H1 (cell line): ENCODE measurements around the gene COL25A1. TPM values are rescaled to one million over a fixed set of nuclear protein-coding genes. Genes with fewer than 3 reads are reported as not detected.

Experiments
- CTCF ChIA-PET: fragments of 300-600 bp; sonication (Branson Sonifier 250); formaldehyde crosslinking; loops from one replicate; lab custom pipeline; 2021; ENCODE audit not compliant: partially characterized antibody; lab: Charles Lee
- POLR2A ChIA-PET: fragments of 300-600 bp; sonication (Branson Sonifier 250); formaldehyde crosslinking; loops from one replicate; lab custom pipeline; 2021; ENCODE audit warnings: inconsistent platforms; ENCODE audit not compliant: partially characterized antibody; lab: Charles Lee
- DNase-seq, 2 experiments: peaks; one replicate each; pipeline versions ENCODE4 v3.0.0 to v3.0.0-alpha.2; 2010 to 2022; ENCODE audit warnings: low spot score in 2 of 2, low read depth in 1 of 2, mixed read lengths in 1 of 2
- FAIRE-seq: peaks from 2 replicates; lab custom pipeline; 2011; peaks lifted over from hg19 to GRCh38; lab: Jason Lieb, UNC
- H2AFZ ChIP-seq: 2 replicates; pipeline ENCODE4 v1.8.1; 2012; ENCODE audit warnings: low read length, inconsistent platforms
- H2AK5ac ChIP-seq: 2 replicates; pipeline ENCODE4 v1.6.1; 2013; ENCODE audit warnings: low read depth, low read length
- H2BK120ac ChIP-seq: replicated peaks from 2 replicates; pipeline ENCODE3; 2013; ENCODE audit warnings: low read depth, low read length, inconsistent platforms
- H2BK12ac ChIP-seq: 2 replicates; pipeline ENCODE4 v1.6.1; 2013; ENCODE audit warnings: low read depth, low read length
- H2BK15ac ChIP-seq: 2 replicates; pipeline ENCODE4 v1.6.1; 2013; ENCODE audit warnings: low read length
- H2BK20ac ChIP-seq: 2 replicates; pipeline ENCODE4 v1.6.1; 2013; ENCODE audit warnings: low read length
- H2BK5ac ChIP-seq: 2 replicates; pipeline ENCODE4 v1.6.1; 2013; ENCODE audit warnings: low read depth, low read length
- H3K14ac ChIP-seq: 2 replicates; pipeline ENCODE4 v1.6.1; 2013; ENCODE audit warnings: inconsistent platforms; ENCODE audit not compliant: insufficient read length
- H3K18ac ChIP-seq: 2 replicates; pipeline ENCODE4 v1.6.1; 2013; ENCODE audit warnings: low read length; ENCODE audit errors: extremely low read depth
- H3K23ac ChIP-seq: 2 replicates; pipeline ENCODE4 v1.6.1; 2013; ENCODE audit warnings: inconsistent platforms; ENCODE audit not compliant: insufficient read length
- H3K23me2 ChIP-seq: 2 replicates; pipeline ENCODE4 v1.6.1; 2013; ENCODE audit warnings: low read depth, low read length
- H3K27ac ChIP-seq: 2 replicates; pipeline ENCODE4 v1.6.1; 2011; ENCODE audit warnings: low read depth, low read length, inconsistent platforms
- H3K27me3 ChIP-seq, 4 experiments: replicated peaks in 1 of 4; 1 replicate in 1 of 4; 2 replicates in 3 of 4; pipeline versions ENCODE4 v1.6.1 to v1.8.1; 2011 to 2013; ENCODE audit warnings: low read length in 3 of 4, mild to moderate bottlenecking in 3 of 4, inconsistent platforms in 2 of 4, mixed read lengths in 2 of 4, moderate library complexity in 1 of 4; ENCODE audit not compliant: control insufficient read depth in 3 of 4, insufficient read depth in 3 of 4; ENCODE audit errors: extremely low read depth in 1 of 4
- H3K36me3 ChIP-seq, 4 experiments: 2 replicates each; pipeline versions ENCODE4 v1.6.1 to v1.8.1; 2011 to 2013; ENCODE audit warnings: mild to moderate bottlenecking in 4 of 4, low read length in 3 of 4, moderate library complexity in 2 of 4, control low read depth in 1 of 4, inconsistent platforms in 1 of 4; ENCODE audit not compliant: insufficient read depth in 4 of 4, control insufficient read depth in 2 of 4
- H3K4ac ChIP-seq: replicated peaks from 2 replicates; pipeline ENCODE3; 2013; ENCODE audit warnings: low read length, low read depth, mixed read lengths, inconsistent platforms; ENCODE audit not compliant: insufficient read length
- H3K4me1 ChIP-seq, 4 experiments: replicated peaks in 1 of 4; 1 replicate in 1 of 4; 2 replicates in 3 of 4; pipeline versions ENCODE4 v1.6.1 to v1.8.1; 2011 to 2013; ENCODE audit warnings: low read length in 3 of 4, inconsistent platforms in 2 of 4, mixed read lengths in 1 of 4; ENCODE audit not compliant: insufficient read depth in 4 of 4, control insufficient read depth in 3 of 4
- H3K4me2 ChIP-seq, 2 experiments: 2 replicates each; pipeline versions ENCODE4 v1.6.1 to v1.8.1; 2011 to 2013; ENCODE audit warnings: low read depth in 2 of 2, low read length in 2 of 2, control low read depth in 1 of 2, inconsistent platforms in 1 of 2, mild to moderate bottlenecking in 1 of 2; ENCODE audit not compliant: insufficient read depth in 1 of 2
- H3K4me3 ChIP-seq, 4 experiments: fragments of 200-600, 300-600 bp in 1 of 4; sonication (generic), shearing (Covaris generic), sonication (Bioruptor Twin) in 1 of 4; 2 replicates each; pipeline versions ENCODE4 v1.5.1 to v1.8.1; 2011 to 2016; ENCODE audit warnings: low read length in 4 of 4, low read depth in 3 of 4, control low read depth in 2 of 4, inconsistent platforms in 2 of 4, mild to moderate bottlenecking in 2 of 4, mixed read lengths in 1 of 4, moderate library complexity in 1 of 4; ENCODE audit not compliant: insufficient read depth in 2 of 4; ENCODE audit errors: extremely low read depth in 1 of 4
- H3K56ac ChIP-seq: replicated peaks from 2 replicates; pipeline ENCODE3; 2013; ENCODE audit warnings: low read depth, mild to moderate bottlenecking, mixed read lengths, low read length, inconsistent platforms; ENCODE audit not compliant: insufficient read length
- H3K79me1 ChIP-seq: 2 replicates; pipeline ENCODE4 v1.6.1; 2013; ENCODE audit warnings: low read depth, low read length, control low read depth
- H3K79me2 ChIP-seq, 2 experiments: 2 replicates each; pipeline versions ENCODE4 v1.6.1 to v1.8.1; 2012 to 2013; ENCODE audit warnings: low read length in 2 of 2, mild to moderate bottlenecking in 2 of 2, inconsistent platforms in 1 of 2; ENCODE audit not compliant: insufficient read depth in 2 of 2, control insufficient read depth in 1 of 2
- H3K9ac ChIP-seq, 4 experiments: replicated peaks in 1 of 4; 1 replicate in 1 of 4; 2 replicates in 3 of 4; pipeline versions ENCODE4 v1.6.1 to v1.8.1; 2011 to 2013; ENCODE audit warnings: low read depth in 3 of 4, low read length in 3 of 4, control low read depth in 2 of 4, mild to moderate bottlenecking in 2 of 4, moderate library complexity in 2 of 4, inconsistent platforms in 1 of 4; ENCODE audit errors: extremely low read depth in 1 of 4
- H3K9me3 ChIP-seq, 2 experiments: 2 replicates each; pipeline versions ENCODE4 v1.6.1 to v1.8.1; 2012 to 2013; ENCODE audit warnings: mild to moderate bottlenecking in 2 of 2, moderate library complexity in 2 of 2, control low read depth in 1 of 2, inconsistent platforms in 1 of 2, low read depth in 1 of 2, low read length in 1 of 2, mixed read lengths in 1 of 2; ENCODE audit not compliant: insufficient read depth in 2 of 2
- H4K20me1 ChIP-seq, 2 experiments: replicated peaks in 1 of 2; 2 replicates each; pipeline versions ENCODE3 to v1.8.1; 2011 to 2013; ENCODE audit warnings: inconsistent platforms in 2 of 2, low read length in 2 of 2, mild to moderate bottlenecking in 1 of 2; ENCODE audit not compliant: insufficient read depth in 2 of 2, control insufficient read depth in 1 of 2
- H4K5ac ChIP-seq: 2 replicates; pipeline ENCODE4 v1.6.1; 2013; ENCODE audit warnings: low read length, low read depth, mixed read lengths, inconsistent platforms; ENCODE audit not compliant: insufficient read length
- H4K8ac ChIP-seq: 2 replicates; pipeline ENCODE4 v1.8.0; 2013; ENCODE audit warnings: mild to moderate bottlenecking, moderate library complexity, low read length, inconsistent platforms; ENCODE audit not compliant: insufficient read depth; ENCODE audit errors: extremely low read depth
- H4K91ac ChIP-seq: replicated peaks from 2 replicates; pipeline ENCODE3; 2013; ENCODE audit warnings: low read length, mixed read lengths, inconsistent platforms; ENCODE audit not compliant: insufficient read length
- ASH2L ChIP-seq: fragments of 200-600, 300-600 bp; sonication (generic); IDR thresholded peaks from one replicate; pipeline ENCODE4 v1.7.1; 2017; ENCODE audit warnings: low read length
- FOSL1 ChIP-seq: IDR thresholded peaks from 2 replicates; pipeline ENCODE4 v1.6.1; 2011; ENCODE audit warnings: mild to moderate bottlenecking, low read depth, low read length, moderate library complexity; ENCODE audit not compliant: insufficient read depth
- GABPA ChIP-seq: IDR thresholded peaks from 2 replicates; pipeline ENCODE4 v1.6.1; 2011; ENCODE audit warnings: mild to moderate bottlenecking, low read length, moderate library complexity, borderline replicate concordance; ENCODE audit not compliant: insufficient read depth
- GTF2F1 ChIP-seq: IDR thresholded peaks from 2 replicates; pipeline ENCODE4 v1.6.1; 2012; ENCODE audit warnings: low read depth, low read length, improper control_type of control experiment, borderline replicate concordance
- HDAC2 ChIP-seq, 2 experiments: fragments of 300-600 bp in 1 of 2; sonication (generic) in 1 of 2; IDR thresholded peaks; 2 replicates each; pipeline ENCODE4 v1.6.1; 2011 to 2012; ENCODE audit warnings: low read depth in 2 of 2, low read length in 2 of 2, mild to moderate bottlenecking in 2 of 2, moderate library complexity in 2 of 2, borderline replicate concordance in 1 of 2, inconsistent platforms in 1 of 2
- PHF8 ChIP-seq: fragments of 200-600 bp; sonication (generic); conservative IDR thresholded peaks from 2 replicates; pipeline ENCODE4 v1.7.1; 2012; ENCODE audit warnings: low read depth, mild to moderate bottlenecking, inconsistent platforms, low read length, moderate library complexity
- POLR2AphosphoS5 ChIP-seq: IDR thresholded peaks from 2 replicates; pipeline ENCODE4 v1.6.1; 2011; ENCODE audit warnings: low read depth, low read length
- RFX5 ChIP-seq: IDR thresholded peaks from 2 replicates; pipeline ENCODE4 v1.6.1; 2011; ENCODE audit warnings: low read depth, low read length, improper control_type of control experiment, borderline replicate concordance
- RNF2 ChIP-seq: fragments of 200-900, 300-1000 bp; sonication (generic); IDR thresholded peaks from 2 replicates; pipeline ENCODE4 v1.7.1; 2016; ENCODE audit warnings: borderline replicate concordance, low read depth, mild to moderate bottlenecking, antibody characterized with exemption, low read length; ENCODE audit not compliant: poor library complexity, severe bottlenecking; ENCODE audit errors: missing control alignments
- SIX5 ChIP-seq: IDR thresholded peaks from 2 replicates; pipeline ENCODE4 v1.6.1; 2011; ENCODE audit warnings: mild to moderate bottlenecking, low read depth, low read length
- SRF ChIP-seq: IDR thresholded peaks from 2 replicates; pipeline ENCODE4 v1.6.1; 2011; ENCODE audit warnings: mild to moderate bottlenecking, low read depth, low read length, moderate library complexity
- TAF7 ChIP-seq: optimal IDR thresholded peaks from 2 replicates; pipeline ENCODE3; 2011; ENCODE audit warnings: low read depth, mild to moderate bottlenecking, inconsistent platforms, low read length, moderate library complexity, borderline replicate concordance
- TCF12 ChIP-seq: IDR thresholded peaks from 2 replicates; pipeline ENCODE4 v1.6.1; 2011; ENCODE audit warnings: low read depth, mild to moderate bottlenecking, low read length
- WGBS, 2 experiments: shearing (Covaris generic) in 1 of 2; methylation state at CpG; one replicate each; pipeline versions ENCODE4 v1.1.6 to v1.1.7; 2013 to 2015; ENCODE audit warnings: low lambda C conversion rate in 2 of 2, mixed read lengths in 2 of 2, inconsistent platforms in 1 of 2, low coverage in 1 of 2, missing lambda C conversion rate in 1 of 2; ENCODE audit not compliant: insufficient replicate concordance in 2 of 2, insufficient coverage in 1 of 2, insufficient read length in 1 of 2; ENCODE audit errors: extremely low coverage in 1 of 2, missing lambda C conversion rate in 1 of 2; 5-methylcytosine and 5-hydroxymethylcytosine counted together
- polyA plus RNA-seq, 7 experiments: library from polyadenylated mRNA; depleted of rRNA in 3 of 7; stranded (reverse) in 5 of 7; unstranded in 2 of 7; fragments of >200 nt in 5 of 7; fragments of 200-250 nt in 2 of 7; gene quantifications; 1 replicate in 5 of 7; 2 replicates in 1 of 7; 4 replicates in 1 of 7; pipeline versions ENCODE4 v1.2.1 to v1.2.3, GENCODE V29; 2011 to 2013; ENCODE audit warnings: missing spikeins in 2 of 7, mixed read lengths in 2 of 7
- total RNA-seq: library from RNA; stranded (reverse); fragmentation: NEBNext Ultra II Directional; extraction: Animal tissue kit (Norgen Biotek cat#: 25700); gene quantifications from 2 replicates; pipeline ENCODE4 v1.2.1, GENCODE V29; 2021

COL25A1 gene
- total and polyA plus RNA-seq, 2 of the 8 experiments (the other 6 are each of a cell fraction or from before 2014, with no cell fraction given): 1.1 to 8.3 TPM

GRCh38 chr4:109218288-109218687 lies 84.2 kb downstream of the COL25A1 start:
- Histone ChIP-seq H3K23ac (no peak overlapping the region), H2BK20ac (no peak overlapping the region), H3K4me1 (no peaks in the 10 kb centered on the region), H2BK15ac (no peak overlapping the region), H2BK5ac (no peak overlapping the region), H2AFZ (no peak overlapping the region), H3K4me2 (no peak overlapping the region), H3K56ac (no peak overlapping the region), H3K9me3 (no peaks in the 10 kb centered on the region), H3K18ac (no peak overlapping the region), H2BK120ac (no peak overlapping the region), H3K27ac (no peak overlapping the region), H4K8ac (no peak overlapping the region), H3K14ac (no peak overlapping the region), H3K4me3 (no peak overlapping the region), H4K20me1 (no peaks in the 10 kb centered on the region), H3K4ac (no peak overlapping the region), H3K79me2 (no peaks in the 10 kb centered on the region), H3K9ac (no peak overlapping the region), H3K79me1 (no peaks in the 10 kb centered on the region), H3K27me3 (no peaks in the 10 kb centered on the region), H2BK12ac (no peak overlapping the region), H3K23me2 (no peaks in the 10 kb centered on the region), H2AK5ac (no peak overlapping the region), H4K91ac (no peak overlapping the region), H4K5ac (no peak overlapping the region), H3K36me3 (no peaks in the 10 kb centered on the region)
- WGBS, 2 experiments: 91% methylated on average over 1 of the region's 1 CpG; no CpG with 5 or more reads in 1 of the 2 experiments
- no peak for DNase-seq
- TF ChIP-seq HDAC2 (IDR thresholded peaks at IDR 0.05; ENCODE audit: borderline replicate concordance in 1 of 2, low read depth in 2 of 2, low read length in 2 of 2) (no peak), POLR2AphosphoS5 (no peak), TAF7 (no peak), ASH2L (no peak), TCF12 (no peak), SIX5 (no peak), RFX5 (no peak), GABPA (no peak), GTF2F1 (no peak), PHF8 (no peak), FOSL1 (no peak), SRF (no peak), RNF2 (no peak)
- FAIRE-seq: no peak
- POLR2A ChIA-PET: no interaction called here
- CTCF ChIA-PET: no interaction called here
